GM21576 (cell line): ENCODE data around the gene MPPED2.

Source experiments
- ATAC-seq: cut with Tn5 transposase; IDR thresholded peaks from one replicate; pipeline ENCODE4 v1.9.1; 2021; ENCODE audit warnings: mild to moderate bottlenecking, moderate library complexity; ENCODE audit not compliant: unreplicated experiment

The MPPED2 gene

DNA sequence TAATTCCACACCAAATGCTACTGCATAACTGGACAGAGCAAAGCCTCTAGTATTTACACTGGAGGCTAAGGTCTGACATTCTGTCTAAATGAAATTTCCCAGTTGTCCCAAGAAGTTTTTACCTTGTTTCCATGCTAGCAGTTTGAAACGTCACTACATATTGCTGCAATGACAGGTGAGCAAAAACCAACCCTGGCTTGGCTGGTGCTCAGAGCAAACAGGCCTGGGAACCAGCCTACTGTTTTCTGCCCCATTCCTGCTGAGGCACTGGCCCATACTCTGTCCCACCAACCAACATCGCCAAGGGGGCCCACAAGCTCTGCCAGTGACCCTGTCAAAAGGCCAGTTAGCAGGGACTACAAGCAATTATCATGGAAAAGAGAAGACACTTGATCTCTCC is 131.1 kb downstream of the MPPED2 start:
- ATAC-seq, result no peak

DNA sequence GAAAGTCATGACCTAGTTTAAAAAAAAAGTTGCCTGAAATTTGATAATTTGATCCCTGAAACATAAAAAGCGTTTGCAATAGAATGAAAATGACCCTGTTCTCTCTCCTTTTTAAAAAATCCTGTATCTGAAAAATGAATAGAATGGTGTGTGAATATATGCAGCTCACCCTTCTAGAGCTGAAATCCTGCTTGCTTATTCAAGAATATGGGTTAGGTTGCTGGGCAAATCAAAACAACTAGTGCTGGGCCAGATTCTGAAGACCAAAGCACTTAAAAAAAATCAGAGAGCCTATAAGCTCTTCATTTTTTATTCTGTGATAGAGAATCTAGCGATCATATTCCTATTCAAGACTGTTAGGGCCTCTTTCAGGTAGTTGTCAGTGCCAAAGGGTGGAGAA is 131.6 kb downstream of the MPPED2 start:
- no peak for ATAC-seq

DNA sequence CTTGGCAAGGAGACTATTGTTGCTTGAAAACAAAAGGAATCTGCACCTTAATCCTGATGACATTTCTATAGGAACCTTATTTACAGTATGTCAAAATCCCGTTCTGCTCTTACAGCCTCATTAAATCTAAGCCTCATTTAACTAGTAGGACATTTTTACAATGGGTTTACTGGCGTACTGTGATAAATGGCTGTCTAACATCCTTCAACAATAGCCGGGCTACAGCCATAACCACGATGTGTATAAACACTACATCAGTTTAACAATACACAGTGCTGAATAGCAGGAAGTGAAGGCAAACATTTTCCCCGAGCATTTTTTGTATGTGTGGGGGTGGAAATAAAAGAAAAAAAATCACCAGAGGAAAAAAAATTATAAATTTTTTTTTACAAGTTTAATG is 132.0 kb downstream of the MPPED2 start:
- no peak for ATAC-seq

DNA sequence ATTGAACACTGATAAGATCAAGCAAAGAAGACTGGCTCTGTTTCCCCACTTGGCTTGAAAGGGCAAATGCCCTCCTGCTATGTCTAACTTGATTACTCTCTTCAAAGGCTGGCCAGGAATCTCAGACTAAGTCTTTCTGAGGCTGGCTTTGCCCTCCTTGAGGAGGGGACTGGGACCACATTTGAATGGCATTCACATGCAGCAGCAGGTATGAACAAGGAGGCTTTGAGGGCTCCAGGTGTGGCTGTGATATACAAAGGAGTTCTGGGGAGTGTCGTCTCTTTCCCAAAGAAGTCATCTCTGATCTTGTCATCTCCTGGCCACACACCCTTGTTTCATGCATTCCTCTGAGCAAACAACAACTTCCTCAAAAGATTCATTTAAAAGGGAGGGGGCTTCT is 132.4 kb downstream of the MPPED2 start:
- ATAC-seq, result no peak

DNA sequence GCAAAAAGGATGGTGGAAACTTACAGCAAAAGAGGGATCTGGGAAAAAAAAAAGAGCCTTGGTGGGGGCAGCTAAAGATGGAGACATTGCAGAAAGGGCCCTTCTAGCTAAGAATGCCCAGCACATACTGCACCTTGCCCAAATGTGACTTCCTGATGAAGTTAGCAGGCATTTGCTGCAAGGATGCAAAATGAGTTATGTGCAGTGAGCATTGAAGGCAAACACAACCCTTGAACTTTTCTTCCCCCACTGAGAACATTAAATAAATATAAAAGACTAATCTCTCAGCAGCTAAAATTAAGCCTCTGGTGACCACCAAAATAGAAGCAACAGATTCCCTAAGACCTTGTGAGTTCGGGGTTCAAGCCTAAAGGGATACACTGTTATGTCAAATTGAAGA is 133.3 kb downstream of the MPPED2 start:
- ATAC-seq, result no peak

DNA sequence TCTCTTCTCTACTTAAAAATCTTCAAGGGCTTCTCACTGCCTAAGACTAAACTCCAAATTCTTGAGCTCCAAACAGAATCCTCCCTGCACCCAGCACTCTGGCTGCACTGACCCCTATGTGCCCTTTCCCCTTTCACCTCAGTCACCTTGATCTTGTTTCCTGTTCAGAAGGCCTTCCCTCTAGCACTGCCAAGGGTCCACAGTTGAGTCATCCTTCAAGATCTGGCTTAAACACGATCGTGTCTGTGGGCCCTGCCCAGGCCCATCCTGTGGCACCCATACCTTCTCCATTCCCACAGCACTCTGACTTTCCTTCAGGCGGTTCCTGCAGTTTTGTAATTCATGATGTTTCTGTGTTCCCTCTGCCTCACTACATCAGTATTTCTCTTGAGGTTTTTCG is 134.0 kb downstream of the MPPED2 start:
- ATAC-seq, result no peak

DNA sequence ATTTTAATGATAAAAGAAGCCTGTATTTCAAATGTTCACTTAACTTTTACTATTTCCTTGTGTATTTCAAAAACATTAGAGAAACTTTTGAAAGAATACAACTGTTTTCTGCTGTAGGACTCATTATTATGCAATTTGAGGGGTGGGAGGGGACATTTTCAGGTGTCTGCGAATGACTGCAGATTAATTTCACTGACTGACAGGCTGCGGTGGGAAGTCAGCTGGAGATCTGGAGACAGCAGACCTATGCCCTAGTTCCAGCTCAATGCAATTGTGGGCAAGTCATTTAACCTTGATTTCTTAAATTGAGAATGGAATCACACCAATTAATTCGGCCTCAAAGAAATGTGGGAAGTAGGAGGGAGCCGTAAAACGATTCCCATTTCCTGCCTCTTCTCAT is 134.5 kb downstream of the MPPED2 start:
- ATAC-seq, result no peak

DNA sequence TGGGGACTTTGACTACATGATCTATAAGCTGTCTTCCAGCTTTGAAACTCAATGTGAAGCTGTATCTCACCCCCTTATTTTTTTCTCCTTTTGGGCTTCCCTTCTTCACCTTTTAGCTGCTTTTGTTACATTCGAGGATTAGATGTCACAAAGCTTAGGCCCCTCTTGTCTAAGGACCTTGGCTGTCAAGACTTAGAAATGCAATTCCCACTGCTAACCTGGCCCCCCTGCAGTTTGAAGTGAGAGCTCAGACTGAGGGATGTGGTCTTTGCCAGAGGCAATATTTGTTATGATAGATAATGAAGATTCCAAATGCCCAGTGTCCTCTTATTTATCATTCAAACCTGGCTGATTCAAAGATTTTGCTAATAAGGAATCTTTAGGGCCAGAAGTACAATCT is 135.0 kb downstream of the MPPED2 start:
- no peak for ATAC-seq

DNA sequence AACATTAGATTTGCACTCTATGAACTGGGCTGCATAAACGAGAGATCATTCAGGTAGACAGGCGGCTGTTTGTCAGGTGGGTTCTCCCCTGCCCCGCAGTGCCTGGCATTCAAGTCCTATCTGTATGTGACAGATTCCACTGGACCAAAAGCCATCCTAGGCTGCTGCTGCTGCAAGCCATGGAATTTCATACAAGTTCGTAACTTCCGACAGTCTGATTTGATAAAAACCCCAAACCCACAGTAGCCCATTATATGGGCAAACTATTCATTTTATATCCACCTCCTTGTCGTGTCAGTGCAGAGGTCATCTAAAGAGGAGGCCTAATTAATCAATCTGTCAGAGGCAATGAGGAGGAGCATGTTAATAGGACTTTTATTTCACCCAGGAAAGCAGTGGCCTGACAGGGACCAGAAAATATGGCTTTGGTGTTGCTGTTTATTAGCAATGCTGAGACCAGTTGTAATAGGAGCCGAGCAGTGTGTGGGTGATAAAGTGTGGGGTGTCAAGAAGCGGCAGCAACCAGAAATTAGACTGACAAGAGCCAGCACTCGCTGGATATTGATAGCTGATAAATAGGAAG is 139.0 kb downstream of the MPPED2 start:
- no peak for ATAC-seq

DNA sequence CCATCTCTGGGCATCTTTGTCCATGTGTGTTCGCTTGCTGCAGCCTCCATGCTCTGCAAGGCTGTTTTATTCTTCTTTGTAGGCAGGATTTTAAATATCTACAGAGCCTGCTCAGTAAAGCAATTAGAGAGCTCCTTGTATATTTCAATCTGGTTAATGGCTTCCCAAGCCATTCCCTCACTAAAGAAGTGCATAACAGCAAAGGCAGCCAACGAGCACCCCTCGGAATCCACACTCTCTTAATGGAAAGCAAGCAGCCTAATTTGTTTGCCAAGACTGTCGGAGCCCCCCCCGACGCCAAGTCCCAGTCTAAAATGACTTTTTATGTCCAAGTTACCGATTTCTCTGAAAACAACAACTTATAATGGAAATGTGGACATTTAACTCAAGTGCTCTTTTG is 139.6 kb downstream of the MPPED2 start:
- no peak for ATAC-seq

DNA sequence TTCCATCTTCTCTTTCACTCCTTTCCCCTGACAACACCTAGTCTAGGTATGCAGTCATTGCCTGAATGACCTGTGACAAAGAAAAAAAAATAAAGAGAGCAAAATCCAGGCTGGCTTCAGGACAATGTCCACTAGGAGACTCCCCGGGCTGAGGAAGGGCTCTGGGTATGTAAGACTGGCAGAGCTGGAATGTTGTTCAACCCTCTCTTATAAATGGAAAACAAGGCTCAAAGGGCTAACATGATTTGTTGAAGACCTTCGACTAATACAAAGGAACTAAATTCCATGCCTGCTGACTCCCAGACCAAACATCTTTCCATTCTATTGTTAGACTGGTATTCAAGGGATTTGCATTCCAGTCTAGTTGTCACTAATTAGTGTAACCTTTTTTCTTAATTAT is 141.1 kb downstream of the MPPED2 start:
- ATAC-seq, result no peak

DNA sequence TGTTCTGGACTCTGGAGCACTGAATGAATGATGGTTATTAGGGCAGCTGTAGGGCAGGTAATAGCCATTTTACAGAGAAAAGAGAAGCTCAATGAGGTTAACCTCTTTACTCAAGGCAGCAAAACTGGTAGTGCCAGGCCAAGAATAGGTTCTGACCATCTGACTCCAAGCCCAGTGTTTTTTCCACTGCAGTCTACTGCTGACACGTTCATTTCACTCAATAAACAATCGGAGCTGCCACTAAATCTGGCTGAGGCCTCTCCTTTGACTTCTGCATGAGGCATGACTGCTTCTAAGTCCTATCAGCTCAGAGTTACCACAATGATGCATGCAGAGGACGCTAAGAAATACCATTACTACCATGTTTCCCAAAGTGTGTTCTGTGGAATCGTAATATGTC is 145.6 kb downstream of the MPPED2 start:
- no peak for ATAC-seq

DNA sequence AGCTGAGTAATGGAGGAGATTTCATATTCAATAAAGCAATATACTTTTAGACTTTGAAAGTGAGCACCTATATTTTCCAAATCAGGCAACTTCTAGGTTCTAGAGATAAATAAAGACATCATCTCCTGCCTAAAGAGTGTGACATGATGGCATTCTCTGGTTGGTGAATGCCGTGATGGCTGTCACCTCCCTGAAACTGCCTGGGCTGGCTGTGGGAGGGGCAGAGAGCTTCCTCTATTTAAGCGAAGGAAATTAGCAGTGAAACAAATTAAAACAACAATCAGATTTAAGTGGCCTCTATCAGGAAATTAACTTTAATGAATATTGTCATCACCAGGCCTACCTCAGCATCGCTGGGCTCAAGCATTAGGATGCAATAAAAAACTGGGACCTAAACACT is 149.4 kb downstream of the MPPED2 start:
- no peak for ATAC-seq

DNA sequence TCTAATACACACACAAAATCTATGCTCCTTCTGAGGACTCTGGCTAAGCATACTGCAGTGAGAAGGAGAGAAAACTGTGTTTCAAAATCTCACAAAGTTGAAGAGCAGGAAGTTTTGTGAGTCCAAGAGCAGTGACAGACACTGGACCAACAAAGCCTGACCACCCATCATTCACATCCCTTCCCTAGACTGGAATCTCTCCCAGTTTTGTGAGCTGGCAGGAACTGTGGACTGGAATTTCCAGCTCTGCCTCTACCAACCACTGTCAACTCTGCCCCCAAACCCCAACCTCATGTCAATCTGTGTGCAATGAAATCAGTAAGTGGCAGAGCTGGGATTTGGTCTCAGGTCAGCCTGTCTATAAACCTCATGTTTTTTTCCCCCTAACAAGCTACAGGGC is 150.7 kb downstream of the MPPED2 start:
- ATAC-seq, result no peak

DNA sequence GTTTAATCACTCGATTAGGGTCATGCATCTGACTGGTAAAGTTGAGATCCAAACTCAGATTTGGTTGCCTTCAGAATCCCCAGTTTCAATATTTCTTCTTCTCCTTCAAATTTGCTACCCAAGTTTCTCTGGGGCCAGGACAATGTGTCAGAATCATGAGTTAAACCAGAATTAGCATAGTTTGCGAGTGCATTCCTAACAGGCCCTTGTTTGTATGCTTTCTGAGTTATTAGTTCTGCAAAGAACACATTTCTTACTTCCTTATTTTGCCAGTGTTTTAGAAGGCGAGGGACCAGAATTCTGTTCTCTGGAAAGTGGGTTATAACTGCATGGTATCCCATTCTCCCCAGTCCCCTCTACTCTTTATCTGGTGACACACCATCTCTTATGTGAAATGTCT is 151.3 kb downstream of the MPPED2 start:
- ATAC-seq, result no peak

DNA sequence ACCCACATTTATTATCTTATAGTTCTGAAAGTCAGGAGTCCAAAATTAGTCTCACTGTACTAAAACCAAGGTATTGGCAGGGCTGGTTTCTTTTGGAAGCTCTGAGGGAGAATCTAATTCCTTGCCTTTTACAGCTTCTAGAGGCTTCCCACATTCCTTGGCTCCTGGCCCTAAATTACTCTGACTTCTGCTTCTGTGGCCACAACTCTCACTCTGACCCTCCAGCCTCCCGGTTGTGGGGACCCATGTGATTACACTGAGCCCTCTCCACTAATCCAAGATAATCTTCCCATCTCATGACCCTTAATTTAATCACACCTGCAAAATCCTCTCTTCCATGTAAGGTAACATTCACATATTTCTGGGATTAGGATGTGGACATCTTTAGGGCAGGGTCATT is 152.3 kb downstream of the MPPED2 start:
- ATAC-seq, result no peak

DNA sequence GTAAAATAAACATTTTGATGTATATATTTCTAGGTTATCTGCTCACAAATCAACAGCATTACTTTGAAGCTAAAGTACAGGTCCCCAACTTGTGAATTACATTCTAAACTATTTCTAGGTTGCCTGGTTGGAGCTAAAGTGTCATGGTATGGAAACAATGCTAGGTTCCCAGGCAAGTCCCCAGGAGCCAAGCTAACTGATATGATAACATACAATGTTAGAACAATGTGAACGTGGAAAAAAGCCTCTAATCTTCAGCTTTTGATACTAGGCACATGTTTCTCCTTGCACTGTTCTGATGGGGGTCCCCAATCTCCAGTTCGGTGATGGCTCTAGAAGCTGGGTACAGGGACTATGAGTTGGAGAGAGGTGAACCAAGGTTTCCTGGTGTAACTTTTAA is 153.4 kb downstream of the MPPED2 start:
- no peak for ATAC-seq

DNA sequence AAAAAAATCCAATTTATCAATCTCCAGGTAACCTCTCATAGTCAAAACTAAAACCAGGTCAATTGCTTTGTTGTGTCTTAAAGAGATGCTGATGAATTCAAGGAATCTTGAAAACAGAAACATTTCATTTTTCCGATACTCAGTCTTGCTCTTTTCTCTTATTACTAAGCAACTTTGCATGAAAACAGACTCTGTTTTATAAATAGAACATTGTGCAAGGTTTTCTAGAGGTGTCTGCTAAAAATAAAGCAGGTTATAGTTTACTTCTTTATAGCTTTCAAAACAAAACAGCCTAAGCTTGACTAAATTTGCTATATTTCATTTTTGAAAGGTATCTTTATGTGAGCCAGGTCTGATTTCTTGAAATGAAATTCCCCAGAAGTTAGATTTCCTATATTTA is 154.0 kb downstream of the MPPED2 start:
- peak; percentile 54 for ATAC-seq

DNA sequence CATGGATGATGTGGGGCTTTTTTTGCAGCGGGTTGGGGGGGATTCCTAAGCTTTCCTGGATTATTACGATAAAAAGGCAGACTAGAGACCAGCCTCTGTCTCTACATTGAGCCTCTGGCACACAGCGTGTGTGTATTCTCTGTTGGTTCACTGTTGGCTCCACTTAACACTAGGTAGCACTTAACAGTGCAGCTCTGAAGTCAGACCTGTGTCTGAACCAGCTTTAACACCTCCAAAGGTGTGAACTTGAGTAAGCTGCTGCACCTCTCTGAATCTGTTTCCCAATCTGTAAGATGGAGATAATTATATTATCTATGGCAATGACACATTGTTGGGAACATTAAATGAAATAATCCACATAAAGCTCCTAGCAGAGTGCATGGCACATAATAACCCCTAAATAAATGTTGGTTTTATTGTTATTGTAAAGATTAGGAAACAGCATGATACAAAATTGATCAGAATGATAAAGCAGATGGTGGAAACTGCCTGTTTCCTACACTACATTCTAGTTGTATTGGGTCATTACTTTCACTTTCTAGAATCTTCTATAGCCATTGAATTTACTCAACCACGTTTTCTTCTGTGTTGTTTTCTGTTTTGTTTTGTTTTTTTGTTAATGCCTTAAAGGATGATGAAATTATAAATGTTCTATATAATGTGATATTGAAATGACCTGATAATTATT is 154.9 kb downstream of the MPPED2 start:
- ATAC-seq, result no peak

DNA sequence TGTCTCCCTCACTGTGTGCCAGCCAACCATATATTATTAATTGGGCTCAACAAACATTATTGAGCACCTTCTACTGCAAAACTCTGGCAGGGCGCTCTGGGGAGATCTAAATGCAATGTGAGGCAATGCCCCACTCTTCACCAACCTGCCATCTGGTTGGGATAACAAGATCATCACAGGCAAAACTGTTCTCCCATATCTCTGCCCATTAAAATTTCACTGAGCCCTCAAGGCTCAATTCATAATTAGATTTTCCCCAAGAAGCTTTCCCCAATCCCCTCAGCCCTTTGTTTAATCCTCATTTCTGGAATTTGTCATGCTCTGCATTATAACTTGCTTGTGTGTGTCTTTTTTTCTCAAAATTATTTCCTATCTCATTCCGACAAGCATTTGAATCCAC is 156.6 kb downstream of the MPPED2 start:
- ATAC-seq, result no peak

DNA sequence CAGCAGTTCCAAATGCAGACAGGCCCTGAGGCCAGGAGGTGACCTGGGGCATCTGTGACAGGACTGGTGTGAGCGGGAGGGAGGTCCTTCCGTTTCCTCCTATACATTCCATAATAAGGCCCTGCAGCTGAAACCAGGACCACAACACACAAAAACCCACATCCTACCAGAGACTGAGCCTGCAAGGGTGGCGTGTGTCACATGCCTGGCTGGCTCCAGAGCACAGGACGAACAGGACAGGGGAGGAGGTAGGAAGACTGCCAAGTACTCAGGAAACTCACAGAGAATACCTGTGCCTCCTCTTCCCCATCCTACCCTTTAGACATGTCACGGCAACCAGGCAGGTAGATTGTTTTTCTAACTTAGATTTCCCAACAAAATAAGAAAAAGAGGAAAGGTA is 159.4 kb downstream of the MPPED2 start:
- ATAC-seq, result no peak

DNA sequence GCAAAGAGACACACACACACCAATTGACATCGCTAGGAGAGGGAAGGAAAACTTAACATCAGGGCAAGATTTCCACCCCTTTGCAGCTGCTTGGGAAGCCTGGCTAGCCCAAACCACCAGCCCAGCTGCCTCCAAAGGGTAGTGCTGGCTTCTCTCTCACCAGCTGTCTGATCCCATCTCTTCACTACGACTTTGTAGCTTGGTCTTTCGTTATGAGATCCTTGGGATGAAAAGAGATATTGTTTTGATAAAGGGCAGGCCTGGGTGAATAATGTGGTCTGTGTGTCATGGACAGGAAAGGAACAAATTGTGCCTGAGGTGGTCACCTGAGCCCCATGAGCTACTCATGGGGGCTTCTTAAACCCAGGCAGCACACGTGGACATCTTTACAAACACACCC is 161.3 kb downstream of the MPPED2 start:
- ATAC-seq, result no peak

DNA sequence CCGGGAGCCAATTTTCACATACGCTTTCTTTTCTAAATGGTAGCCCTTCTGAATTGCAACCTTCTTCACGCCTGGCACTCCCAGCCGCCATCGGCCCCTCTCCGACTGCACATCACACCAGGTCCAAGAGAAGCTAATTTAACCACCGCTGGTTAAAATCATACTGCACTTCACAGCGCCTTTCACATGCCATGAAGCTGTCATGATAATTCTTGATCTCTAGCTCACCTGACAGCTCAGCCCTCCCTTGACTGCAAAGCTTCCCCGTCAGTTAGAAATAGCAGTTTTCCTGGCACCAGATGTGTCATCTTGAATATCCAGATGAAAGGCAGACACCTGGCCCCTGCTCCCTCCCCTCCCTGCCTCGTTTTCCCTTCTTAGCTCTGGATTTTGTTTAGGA is 161.8 kb downstream of the MPPED2 start:
- no peak for ATAC-seq
